Mammary epithelial cell (primary cell): Measurements from ENCODE around the gene CHTF8.

ENCODE experiments used
- CTCF ChIP-seq, 2 donors: IDR thresholded peaks in 1 of 2; conservative IDR thresholded peaks in 1 of 2; 2 replicates each; pipeline ENCODE4 v1.5.1; 2011 to 2012; ENCODE audit warnings: inconsistent platforms in 2 of 2, low read length in 2 of 2, mild to moderate bottlenecking in 2 of 2, control low read depth in 1 of 2, low read depth in 1 of 2; ENCODE audit not compliant: insufficient read depth in 1 of 2; ENCODE audit errors: extremely low read depth in 1 of 2
- EZH2 ChIP-seq: IDR thresholded peaks from 2 replicates; pipeline ENCODE4 v1.6.1; 2012; ENCODE audit warnings: low read length, inconsistent platforms, borderline replicate concordance

GRCh38 chr16:69112285-69113129, 19.9 kb downstream of the CHTF8 start:
- TF ChIP-seq CTCF (conservative IDR thresholded peaks at IDR 0.05 in 1 of 2, IDR thresholded peaks at IDR 0.05 in 1 of 2; ENCODE audit: extremely low read depth in 1 of 2, insufficient read depth in 1 of 2, low read depth in 1 of 2, low read length in 2 of 2) (peak; percentile 62 to 79), EZH2 (no peak)
